HG03571 (cell line): ENCODE results near the gene CHKA.

Experiments used
- ATAC-seq: cut with Tn5 transposase; IDR thresholded peaks from one replicate; pipeline ENCODE4 v1.9.1; 2021; ENCODE audit not compliant: unreplicated experiment

Gene CHKA

GRCh38 chr11:68048681-68049508 lies 72.3 kb downstream of the CHKA start:
- no peak for ATAC-seq

DNA sequence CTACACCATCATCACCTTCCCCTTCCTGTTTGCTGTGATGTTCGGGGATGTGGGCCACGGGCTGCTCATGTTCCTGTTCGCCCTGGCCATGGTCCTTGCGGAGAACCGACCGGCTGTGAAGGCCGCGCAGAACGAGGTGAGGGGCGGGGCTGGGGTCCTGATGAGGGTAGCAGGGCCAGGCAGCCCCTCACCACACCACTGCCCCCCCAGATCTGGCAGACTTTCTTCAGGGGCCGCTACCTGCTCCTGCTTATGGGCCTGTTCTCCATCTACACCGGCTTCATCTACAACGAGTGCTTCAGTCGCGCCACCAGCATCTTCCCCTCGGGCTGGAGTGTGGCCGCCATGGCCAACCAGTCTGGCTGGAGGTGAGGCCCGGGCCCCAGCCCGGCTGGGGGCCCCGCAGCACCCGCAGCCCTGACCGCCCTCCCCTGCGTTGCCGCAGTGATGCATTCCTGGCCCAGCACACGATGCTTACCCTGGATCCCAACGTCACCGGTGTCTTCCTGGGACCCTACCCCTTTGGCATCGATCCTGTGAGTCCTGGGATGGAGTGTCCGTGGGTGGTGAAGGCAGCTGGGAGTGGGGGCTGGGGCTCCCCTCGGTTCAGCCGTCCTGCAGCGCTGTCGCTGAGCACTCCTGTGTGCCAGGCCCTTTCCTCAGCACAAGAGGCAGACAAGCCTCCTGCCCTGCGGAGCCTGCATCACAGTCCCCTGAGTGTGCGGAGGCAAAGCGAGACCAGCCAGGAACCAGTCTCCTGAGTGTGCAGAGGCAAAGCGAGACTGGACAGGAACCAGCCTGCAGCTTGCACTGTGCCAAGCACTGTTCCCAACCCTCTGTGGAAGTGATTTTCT lies 73.5 kb downstream of the CHKA start:
- no peak for ATAC-seq

- ATAC-seq: no peak
Measured at GRCh38 chr11:68044898-68045351, 76.3 kb downstream of the CHKA start.

DNA sequence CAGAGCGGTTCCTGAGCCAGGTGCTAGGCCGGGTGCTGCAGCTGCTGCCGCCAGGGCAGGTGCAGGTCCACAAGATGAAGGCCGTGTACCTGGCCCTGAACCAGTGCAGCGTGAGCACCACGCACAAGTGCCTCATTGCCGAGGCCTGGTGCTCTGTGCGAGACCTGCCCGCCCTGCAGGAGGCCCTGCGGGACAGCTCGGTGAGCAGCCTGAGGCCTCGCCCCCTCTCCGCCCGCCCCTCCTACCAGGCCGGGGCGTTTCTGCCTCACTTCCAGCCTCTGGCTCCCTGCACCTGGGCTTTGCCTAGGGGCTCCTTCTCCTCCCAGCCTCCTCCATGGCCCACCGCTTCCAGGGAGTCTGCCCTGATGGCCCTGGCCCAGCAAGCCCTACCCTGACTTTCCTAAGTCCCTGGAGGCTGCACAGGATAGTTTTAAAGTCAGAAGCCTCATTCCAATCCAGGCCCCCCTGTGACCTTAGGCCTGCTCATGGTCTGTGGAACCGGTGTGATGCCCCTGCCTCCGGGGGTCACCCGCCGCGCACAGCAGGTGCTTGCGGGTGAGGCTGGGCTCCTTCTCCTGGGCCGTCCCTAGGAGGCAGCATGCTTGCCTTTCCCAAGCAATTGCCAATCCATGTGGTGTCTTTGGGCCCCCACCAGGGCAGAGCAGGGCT lies 76.9 kb downstream of the CHKA start:
- ATAC-seq: no peak

- no peak for ATAC-seq
Measured at GRCh38 chr11:68043349-68044144, 77.6 kb downstream of the CHKA start.

- no peak for ATAC-seq
Measured at GRCh38 chr11:68043029-68043348, 78.2 kb downstream of the CHKA start.

DNA sequence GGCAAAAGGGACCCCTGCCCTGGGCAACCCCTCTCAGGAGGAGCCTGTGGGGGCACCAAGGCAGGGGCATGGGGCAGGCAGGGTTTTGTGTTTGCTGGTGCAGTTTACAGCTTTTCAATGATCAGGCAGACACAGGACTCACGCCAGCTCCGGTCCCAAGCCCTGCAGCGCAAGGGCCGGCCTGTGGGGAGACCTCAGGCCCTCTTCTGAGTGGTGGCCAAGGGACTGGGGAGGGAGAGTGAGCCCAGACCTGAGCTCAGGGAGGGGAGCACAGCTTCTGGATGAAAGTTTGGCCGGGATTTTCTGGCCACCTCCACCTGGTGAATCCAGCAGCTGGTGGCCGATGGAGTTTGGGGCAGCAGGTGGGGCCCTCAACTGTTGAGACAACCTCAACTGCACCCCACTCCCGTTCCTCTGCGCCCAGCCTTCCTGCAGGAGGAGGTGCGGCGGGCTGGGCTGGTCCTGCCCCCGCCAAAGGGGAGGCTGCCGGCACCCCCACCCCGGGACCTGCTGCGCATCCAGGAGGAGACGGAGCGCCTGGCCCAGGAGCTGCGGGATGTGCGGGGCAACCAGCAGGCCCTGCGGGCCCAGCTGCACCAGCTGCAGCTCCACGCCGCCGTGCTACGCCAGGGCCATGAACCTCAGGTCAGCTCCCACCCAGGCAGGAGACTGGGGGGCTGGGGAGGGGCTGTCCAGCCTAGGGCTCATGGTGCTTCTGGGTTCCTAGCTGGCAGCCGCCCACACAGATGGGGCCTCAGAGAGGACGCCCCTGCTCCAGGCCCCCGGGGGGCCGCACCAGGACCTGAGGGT lies 78.8 kb downstream of the CHKA start:
- ATAC-seq: no peak

DNA sequence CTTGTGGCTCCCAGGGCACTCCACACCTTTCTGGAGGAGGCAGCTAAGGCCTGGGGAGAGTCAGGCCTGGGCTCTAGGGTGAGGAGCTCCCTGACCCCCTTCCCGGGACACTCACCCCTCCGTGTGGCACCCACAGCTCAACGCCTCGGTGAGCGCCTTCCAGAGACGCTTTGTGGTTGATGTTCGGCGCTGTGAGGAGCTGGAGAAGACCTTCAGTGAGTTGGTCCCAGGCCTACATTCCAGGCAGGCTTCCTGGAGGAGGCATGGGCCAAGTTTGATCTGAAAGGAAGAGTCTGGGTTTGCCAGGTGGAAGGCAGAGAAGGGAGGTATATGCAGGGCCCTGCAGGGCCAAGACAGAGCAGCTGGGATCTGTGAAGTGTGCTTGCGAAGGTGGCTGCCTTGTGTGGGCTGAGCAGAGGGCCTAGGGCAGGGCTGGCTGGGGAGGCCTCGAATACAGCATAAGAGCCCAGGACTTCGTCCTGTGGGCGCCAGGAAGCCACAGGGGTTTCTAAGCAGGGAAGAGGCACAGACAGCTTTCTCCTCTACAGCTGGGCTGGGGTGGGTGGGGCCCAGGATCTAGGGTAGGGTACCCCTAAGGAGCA lies 79.5 kb downstream of the CHKA start:
- ATAC-seq: no peak

DNA sequence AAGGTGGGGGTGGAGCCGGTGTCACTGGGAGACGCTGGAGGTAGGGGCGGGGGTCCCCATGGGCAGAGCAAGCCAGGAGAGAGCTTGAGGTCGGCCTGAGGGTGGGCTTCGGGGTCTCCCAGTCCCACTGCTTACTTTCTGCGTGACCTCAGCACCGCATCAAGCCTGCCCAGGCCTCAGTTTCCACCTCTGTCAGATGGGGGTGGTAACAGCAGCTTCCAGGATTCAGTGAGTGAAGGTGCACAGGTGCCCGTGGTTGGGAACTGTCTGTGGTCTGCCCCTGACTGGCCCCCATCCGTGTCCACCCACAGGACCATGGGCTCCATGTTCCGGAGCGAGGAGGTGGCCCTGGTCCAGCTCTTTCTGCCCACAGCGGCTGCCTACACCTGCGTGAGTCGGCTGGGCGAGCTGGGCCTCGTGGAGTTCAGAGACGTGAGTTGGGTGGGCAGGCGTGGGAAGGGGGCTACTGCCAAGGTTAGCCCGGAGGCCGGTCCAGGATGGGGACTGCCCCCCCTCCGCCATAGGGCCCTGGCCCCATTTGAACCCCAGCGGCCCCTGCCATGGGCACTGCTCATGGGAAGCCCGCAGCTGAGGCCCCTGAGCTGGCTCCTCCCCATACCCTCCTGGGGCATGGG lies 80.1 kb downstream of the CHKA start:
- no peak for ATAC-seq

DNA sequence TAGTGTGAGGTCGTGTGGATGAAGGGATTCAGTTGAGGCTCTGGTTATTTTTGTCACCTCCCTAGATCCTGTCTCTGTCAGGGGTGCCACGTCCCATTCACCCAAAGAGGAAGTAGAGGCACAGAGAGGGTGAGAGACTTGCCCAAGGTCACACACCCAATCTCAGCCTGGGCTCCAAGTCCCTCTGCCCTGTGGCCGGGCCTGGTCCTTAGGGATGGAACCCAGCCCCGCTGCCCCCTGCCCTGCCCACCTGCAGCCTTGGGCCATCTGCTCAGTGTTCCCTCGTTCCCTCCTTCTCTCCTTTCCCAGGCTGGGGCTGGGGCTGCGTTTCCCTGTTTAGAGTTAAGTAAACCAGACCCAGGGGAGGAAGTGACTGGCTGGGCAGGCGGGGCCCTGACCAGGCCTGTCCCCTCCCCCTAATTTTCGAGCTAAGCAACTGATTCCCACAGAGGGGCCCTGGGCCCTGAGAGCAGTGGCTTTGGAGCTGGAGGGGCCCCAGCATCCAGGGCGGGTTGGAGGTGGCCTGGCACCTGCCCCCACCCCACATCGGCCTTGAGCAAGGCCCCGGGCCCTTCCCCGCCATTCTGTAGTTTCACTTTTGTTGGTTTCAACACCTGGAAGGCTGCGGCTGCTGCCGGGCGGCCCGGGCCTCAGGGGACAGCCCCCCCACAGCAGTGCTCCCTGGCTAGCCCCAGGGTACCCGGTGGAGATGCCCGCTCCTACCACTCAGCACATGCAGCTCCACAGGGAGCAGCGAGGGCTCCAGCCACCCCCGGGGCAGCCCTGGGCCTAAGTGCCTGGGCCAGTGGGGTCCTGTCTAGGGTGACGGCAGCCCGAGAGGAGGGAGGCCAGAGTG lies 80.9 kb downstream of the CHKA start:
- ATAC-seq: no peak

DNA sequence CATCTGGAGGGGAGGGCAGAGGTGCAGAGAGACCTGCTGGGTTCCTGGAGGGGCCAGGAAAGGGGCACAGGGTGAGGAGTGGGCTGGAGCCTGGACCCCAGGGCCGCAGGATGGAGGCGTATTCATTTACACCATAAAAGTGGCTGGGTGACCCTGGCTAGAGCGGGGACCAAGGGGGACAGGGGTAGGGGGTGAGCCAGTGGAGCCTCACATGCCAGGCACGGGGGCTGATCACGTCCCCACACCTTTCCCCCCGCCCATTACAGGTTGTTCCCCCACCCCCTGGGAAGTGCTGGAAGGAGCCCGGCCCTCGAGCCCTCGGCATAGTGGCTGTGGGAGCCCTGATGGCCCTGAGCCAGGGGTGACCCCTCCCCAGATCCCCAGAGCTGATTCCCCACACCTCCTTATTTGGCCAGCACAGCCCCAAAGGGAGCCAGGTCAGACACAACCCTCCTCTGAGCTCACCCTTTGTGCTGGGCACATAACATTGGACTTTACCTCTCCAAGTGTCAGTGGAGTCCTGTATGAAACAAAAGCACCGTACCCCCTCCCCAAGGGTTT lies 81.6 kb downstream of the CHKA start:
- ATAC-seq: no peak

DNA sequence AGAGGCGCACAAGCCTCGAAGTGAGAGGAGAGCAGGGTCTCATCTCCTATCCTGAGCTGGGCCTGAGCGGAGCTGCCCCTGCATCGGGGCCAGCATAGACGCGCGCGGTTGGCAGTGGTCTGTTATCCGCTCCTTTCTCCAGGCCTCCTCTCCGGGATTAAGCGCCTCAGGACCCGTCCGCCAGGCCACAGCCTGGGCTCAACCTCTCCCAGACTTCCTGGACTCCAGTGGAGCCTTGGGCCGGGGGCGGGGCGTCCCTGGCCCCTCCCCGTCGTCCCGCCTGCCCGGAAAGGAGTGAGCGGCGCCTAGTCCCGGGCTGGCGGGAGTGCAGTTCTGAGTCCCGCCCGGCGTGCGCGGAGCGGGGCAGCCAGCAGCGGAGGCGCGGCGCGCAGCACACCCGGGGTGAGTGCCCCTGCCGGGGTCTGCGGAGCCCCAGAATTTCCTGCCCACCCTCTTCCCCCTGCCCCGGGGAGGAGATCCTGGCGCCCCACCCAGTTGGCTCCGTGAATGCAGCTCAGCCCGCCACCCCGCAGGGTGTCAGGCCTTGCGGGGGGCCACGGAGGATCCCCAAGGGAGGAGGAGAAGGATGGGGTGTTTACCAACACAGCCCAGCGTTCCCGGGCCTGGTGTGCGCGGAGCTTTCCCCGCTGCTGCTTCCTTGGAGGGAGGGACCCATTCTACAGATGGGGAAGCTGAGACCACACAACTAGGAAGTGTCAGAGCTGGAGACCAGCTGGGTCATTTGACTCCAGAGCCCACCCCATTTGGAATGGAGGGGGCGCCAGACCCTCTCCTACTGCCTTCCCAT lies 82.3 kb downstream of the CHKA start, which contains the start of gene TCIRG1:
Gene TCIRG1, plus strand, starts transcription at position 308 of the 808 bp plus-strand sequence. CDS start 2,247 bp downstream, outside the sequence.
- ATAC-seq: no peak

DNA sequence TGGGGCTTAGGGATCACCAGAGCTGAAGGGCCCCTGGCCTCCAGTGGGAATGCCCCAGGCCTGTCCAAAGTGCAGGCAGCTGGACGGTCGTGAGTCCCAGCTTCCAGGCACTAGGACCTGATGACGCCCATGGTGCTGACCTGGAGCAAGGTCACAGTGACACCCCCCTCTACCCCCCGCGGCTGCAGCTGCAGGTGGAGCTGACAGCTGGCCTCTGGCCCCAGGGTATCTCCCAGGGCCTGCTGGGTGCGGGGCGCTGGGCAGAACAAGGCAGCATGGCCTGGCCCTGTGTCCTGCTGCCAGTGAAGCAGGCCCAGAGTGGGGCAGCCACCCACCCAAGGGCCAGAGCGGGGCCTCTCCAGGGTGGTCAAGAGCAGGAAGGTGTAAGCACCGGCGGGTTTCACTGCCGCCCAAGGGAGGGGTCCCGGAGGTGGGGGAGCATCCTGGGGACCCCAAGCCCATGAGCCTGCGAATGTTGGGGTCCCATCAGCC lies 82.9 kb downstream of the CHKA start:
- no peak for ATAC-seq

- ATAC-seq: no peak
Measured at GRCh38 chr11:68037411-68038225, 83.6 kb downstream of the CHKA start.

DNA sequence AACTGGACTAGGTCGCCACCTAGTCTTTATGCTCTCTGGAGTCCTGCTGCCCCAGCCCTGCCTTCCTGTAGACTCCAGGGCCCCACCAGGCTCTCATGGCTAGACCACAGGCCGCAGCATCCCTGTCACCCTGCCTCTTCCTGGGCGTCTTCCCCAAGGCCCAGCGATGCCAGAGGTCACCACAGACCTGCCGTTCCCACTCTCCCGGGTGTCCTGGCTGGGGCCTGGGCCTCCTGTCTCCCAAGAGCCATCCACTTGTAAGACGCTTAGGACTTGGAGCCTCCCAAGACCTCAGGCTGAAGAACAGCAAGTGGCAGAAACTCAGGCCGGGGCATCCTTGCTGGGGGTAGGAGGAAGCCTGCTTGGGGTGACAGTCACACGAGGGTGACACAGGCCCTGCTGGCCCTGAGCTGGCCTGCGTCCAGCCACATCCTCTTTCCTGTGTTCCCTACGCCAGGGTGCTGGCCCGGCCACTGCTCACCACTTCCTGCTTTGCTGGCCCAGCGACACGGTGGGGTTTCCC lies 84.4 kb downstream of the CHKA start:
- ATAC-seq: no peak
